PC-9 (cell line): Measurements from ENCODE around the gene NUCB2.

Experiments used
- EZH2 ChIP-seq: fragments of 200-600 bp; sonication (generic); IDR thresholded peaks from 2 replicates; pipeline ENCODE4 v1.8.0; 2017; ENCODE audit warnings: antibody characterized with exemption, low read depth
- TF ChIP-seq, protein P1 (sequence below): fragments of 200-600 bp; sonication (generic); conservative IDR thresholded peaks from 2 replicates; pipeline ENCODE4 v1.6.1; 2017; ENCODE audit warnings: mixed run types, antibody characterized with exemption, mild to moderate bottlenecking, moderate library complexity

- TF ChIP-seq, protein P1, sequence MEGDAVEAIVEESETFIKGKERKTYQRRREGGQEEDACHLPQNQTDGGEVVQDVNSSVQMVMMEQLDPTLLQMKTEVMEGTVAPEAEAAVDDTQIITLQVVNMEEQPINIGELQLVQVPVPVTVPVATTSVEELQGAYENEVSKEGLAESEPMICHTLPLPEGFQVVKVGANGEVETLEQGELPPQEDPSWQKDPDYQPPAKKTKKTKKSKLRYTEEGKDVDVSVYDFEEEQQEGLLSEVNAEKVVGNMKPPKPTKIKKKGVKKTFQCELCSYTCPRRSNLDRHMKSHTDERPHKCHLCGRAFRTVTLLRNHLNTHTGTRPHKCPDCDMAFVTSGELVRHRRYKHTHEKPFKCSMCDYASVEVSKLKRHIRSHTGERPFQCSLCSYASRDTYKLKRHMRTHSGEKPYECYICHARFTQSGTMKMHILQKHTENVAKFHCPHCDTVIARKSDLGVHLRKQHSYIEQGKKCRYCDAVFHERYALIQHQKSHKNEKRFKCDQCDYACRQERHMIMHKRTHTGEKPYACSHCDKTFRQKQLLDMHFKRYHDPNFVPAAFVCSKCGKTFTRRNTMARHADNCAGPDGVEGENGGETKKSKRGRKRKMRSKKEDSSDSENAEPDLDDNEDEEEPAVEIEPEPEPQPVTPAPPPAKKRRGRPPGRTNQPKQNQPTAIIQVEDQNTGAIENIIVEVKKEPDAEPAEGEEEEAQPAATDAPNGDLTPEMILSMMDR = no peak
- no peak for TF ChIP-seq EZH2
Observed at GRCh38 chr11:17250561-17251350, 25.8 kb upstream of the NUCB2 start.
